ENCODE measurements around the gene DUOX1.

DNA sequence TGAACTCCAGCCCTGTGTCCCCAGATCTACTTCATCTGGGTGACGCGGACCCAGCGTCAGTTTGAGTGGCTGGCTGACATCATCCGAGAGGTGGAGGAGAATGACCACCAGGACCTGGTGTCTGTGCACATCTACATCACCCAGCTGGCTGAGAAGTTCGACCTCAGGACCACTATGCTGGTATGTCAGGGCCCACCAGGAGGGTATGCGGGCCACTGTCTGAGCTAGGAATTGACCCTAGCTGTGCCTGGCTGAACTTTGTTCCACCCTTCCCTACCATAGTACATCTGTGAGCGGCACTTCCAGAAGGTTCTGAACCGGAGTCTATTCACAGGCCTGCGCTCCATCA, 33.7 kb downstream of the DUOX1 start:
- no peak for TF ChIP-seq POLR2A (IDR thresholded peaks at IDR 0.05)
- TF ChIP-seq, protein P1, sequence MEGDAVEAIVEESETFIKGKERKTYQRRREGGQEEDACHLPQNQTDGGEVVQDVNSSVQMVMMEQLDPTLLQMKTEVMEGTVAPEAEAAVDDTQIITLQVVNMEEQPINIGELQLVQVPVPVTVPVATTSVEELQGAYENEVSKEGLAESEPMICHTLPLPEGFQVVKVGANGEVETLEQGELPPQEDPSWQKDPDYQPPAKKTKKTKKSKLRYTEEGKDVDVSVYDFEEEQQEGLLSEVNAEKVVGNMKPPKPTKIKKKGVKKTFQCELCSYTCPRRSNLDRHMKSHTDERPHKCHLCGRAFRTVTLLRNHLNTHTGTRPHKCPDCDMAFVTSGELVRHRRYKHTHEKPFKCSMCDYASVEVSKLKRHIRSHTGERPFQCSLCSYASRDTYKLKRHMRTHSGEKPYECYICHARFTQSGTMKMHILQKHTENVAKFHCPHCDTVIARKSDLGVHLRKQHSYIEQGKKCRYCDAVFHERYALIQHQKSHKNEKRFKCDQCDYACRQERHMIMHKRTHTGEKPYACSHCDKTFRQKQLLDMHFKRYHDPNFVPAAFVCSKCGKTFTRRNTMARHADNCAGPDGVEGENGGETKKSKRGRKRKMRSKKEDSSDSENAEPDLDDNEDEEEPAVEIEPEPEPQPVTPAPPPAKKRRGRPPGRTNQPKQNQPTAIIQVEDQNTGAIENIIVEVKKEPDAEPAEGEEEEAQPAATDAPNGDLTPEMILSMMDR (IDR thresholded peaks at IDR 0.05) = no peak
- no peak for TF ChIP-seq POLR2AphosphoS5 (IDR thresholded peaks at IDR 0.05; ENCODE audit: insufficient read depth in 1 of 2, low read depth in 1 of 2)
